ENCODE results near the gene IFNA7.
A peak's percentile ranks its signal among the peaks of the same experiment; 100 is the strongest.
"Not testable (repeated sequence)": the region's sequence is repeated elsewhere in the genome, so short reads cannot be mapped to it uniquely, and the experiment has no call there.

Gene IFNA7

GRCh38 chr9:21202105-21202504 is at the start of gene IFNA7:
Gene IFNA7, minus strand, starts transcription at chr9:21202205. Its CDS starts 40 bp downstream, at chr9:21202165.
- not testable (repeated sequence) for DNase-seq

DNA sequence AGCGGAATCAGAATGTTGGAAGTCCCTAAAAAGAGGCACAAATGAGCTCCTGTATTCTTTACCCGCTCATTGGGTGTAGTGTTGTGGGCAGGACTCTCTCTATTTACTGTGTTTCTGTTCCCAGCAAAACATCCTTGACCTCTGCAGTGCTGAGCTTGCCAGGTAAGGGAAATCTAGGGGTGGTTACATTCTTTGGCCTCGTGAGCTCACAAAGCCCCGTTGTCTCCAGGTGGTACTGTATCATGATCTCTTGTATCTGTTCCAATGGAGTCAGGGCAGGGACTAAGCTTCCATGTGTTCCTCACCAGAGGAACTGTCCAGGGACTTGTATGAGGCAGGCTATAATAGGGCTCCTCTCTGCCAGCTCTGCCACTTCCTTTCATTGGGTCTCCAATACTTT is 49.6 kb upstream of the IFNA7 start:
- no peak for DNase-seq

DNA sequence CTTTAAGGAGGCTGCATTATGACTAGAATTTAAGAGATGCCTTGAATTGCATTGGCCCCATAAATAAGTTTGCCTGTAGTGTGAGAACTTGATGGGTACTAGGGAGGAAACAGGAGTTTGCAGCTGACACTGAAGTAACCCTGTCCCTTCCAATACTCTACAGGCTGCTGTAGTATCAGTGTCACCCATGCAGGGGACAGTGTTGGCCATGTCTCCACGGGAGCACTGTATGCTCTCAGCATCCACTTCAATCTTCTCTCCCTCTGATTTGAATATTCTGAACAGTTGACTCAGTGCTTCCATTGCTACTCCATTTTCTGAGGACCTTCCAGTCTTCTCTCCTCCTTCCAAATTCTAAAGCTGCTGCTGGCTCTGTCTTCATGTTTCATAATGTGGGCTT is 49.2 kb upstream of the IFNA7 start:
- DNase-seq = no peak

GRCh38 chr9:21244836-21245235 is 42.8 kb upstream of the IFNA7 start:
- DNase-seq = peak; percentile 54 to 55

- DNase-seq = peak; percentile 54 to 57
Measured at GRCh38 chr9:21239911-21240310, 37.9 kb upstream of the IFNA7 start, which contains the start of gene IFNA14. Gene IFNA14, minus strand, starts transcription at chr9:21240005. Its CDS starts 70 bp downstream, at chr9:21239935.

- not testable (repeated sequence) for DNase-seq
Measured at GRCh38 chr9:21236360-21236714, 34.3 kb upstream of the IFNA7 start.

DNA sequence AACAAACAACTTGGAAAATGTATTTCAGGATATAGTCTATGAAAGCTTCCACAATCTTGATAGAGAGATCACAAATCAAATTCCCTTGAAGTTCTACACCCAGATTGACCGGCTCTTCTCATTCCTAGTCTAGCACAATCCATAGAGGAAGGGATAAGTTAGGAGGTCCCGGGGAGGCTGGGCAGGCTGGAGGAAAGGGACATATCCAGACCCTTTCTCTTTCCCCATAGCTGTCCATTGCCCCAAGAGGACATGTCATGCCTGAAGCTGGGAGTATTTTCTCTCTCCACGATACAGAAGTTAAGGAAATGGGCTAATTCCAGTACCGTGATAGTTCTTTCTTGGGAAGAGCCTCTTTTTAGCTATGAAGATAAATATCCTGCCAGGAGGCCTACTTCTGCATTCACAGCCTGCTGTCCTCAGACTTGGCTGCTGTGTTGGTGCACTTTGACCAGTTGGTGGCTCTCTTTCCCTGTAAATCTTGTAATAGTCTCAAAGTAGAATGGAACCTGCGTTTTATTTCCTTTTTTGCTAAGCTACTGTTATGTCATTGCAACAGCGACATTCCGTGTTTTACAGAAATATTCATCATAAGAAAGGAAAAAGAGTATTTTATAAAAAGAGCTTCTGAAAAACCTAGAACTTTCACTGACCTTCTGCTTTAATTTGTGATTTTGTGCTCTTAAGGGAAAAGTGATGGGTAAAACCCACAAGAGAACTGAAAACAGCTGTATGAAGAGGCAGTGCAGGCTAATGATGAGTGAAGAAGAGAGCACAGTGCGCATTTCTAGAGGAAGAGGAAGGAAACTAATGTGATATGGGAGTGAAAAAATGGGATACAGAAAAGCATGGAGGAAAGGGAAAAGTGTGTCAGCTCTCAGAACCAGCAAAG is 33.7 kb upstream of the IFNA7 start:
- peak; percentile 84 to 91 for DNase-seq

GRCh38 chr9:21234153-21234687 is 32.2 kb upstream of the IFNA7 start:
- no peak for DNase-seq

DNA sequence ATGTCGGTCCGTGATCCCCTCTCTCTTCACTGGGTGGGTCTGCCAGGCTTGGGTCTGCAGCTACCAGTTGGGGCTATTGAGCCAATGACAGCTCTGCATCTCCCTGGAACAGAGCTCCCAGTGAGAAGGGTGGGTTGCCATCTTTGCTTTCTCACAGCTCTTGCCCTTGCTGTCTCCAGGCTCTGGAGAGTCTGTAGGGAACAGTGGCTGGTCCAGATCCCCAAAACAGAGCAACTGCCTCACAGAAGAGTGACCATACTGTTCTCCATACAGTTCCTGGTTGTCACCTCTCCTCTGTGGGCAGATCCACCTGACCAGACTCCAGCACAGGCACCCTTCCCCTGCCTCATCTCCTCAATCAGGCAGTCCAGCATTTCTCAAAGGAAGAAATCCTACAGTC is 31.3 kb upstream of the IFNA7 start:
- no peak for DNase-seq

DNA sequence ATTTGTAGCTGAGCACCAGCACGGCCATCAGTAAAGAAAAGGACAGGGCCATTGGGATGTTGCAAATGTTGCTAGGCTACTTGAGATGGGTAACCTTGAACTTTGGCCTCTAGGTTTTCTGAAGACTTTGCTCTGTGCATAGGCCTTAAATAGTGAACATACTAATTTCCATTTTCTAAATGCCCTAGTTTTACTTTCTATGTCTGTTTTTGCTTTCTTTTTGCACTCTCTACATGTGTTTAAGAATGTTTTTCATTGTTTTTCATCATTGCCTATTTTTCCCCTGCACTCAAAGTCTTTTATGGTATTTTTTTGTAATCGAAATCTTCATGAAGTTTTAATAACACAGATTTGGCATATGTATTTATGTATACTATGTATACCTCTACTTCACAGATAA is 26.1 kb upstream of the IFNA7 start, which contains the start of gene IFNA17:
Gene IFNA17 (minus strand): TSS at position 101 of the 400 bp plus-strand sequence. CDS start 49 bp downstream, at position 52.
- no peak for DNase-seq

DNA sequence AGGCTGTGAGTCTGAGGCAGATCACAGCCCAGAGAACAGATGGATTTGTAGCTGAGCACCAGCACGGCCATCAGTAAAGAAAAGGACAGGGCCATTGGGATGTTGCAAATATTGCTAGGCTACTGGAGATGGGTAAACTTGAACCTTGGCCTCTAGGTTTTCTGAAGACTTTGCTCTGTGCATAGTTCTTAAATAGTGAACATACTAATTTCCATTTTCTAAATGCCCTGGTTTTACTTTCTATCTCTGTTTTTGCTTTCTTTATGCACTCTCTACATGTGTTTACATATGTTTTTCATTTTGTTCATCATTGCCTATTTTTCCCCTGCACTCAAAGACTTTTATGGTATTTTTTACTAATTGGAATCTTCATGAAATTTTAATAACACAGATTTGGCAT is 15.2 kb upstream of the IFNA7 start, which contains the start of gene IFNA16:
Gene IFNA16 (minus strand): TSS at position 101 of the 400 bp plus-strand sequence. CDS start 6 bp downstream, at position 95.
- DNase-seq = not testable (repeated sequence)

GRCh38 chr9:21213411-21214326 is 11.7 kb upstream of the IFNA7 start:
- not testable (repeated sequence) for DNase-seq

GRCh38 chr9:21212160-21212559 is 10.2 kb upstream of the IFNA7 start:
- not testable (repeated sequence) for DNase-seq

DNA sequence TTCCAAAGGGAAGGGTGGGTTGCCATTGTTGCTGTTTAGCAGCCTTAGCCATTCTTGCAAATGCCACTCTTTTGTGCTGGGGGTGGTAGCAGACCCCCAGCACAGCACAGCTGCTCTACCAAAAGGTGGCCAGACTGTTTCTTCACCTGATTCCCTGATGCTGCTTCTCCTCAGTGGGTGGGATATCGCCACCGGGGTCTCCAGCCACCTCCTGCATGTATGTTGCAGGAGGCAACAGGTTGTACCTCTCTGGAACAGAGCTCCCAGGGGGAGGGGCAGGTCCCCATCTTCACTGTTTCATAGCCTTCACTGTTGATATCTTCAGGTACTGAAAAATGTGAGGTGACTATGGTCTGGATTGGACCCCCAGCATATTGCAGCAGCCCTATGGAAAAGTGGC is 8.8 kb upstream of the IFNA7 start:
- DNase-seq = not testable (repeated sequence)

GRCh38 chr9:21210311-21210710 is 8.3 kb upstream of the IFNA7 start:
- no peak for DNase-seq

DNA sequence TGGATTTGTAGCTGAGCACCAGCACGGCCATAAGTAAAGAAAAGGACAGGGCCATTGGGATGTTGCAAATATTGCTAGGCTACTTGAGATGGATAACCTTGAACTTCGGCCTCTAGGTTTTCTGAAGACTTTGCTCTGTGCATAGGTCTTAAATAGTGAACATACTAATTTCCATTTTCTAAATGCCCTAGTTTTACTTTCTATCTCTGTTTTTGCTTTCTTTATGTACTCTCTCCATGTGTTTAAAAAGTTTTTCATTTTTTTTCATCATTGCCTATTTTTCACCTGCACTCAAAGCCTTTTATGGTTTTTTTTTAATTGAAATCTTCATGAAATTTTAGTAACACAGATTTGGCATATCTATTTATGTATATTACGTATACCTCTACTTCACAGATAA is 5.0 kb upstream of the IFNA7 start, which contains the start of gene IFNA10:
Gene IFNA10 (minus strand): TSS at position 101 of the 400 bp plus-strand sequence. CDS start 46 bp downstream, at position 55.
- DNase-seq = not testable (repeated sequence)

DNA sequence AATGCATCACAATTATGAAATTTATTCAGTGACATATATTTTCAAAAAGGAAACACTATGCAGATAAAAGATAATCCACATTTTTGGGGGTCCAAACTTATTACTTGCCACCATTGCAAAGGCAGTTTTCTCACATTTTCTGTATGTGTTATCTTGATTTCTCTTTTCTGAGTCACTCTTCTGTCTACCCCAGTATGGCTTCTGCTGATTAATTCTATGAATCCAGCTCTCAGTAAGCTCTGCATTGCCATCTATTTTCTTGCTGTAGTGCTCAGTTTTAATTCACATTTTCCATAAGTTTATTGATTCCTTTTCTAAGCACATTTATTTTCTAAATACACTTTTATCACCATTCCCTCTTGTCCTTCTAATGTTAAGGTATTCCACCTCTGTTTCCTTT is 3.2 kb upstream of the IFNA7 start:
- DNase-seq = no peak

GRCh38 chr9:21194867-21195776 is 6.9 kb downstream of the IFNA7 start:
- DNase-seq = peak; percentile 40

GRCh38 chr9:21187487-21187886 is 14.5 kb downstream of the IFNA7 start, which contains the start of gene IFNA4:
Gene IFNA4, minus strand, starts transcription at chr9:21187587. Its CDS starts 56 bp downstream, at chr9:21187531.
- not testable (repeated sequence) for DNase-seq

GRCh38 chr9:21182810-21183736 is 18.9 kb downstream of the IFNA7 start:
- peak; percentile 73 to 80 for DNase-seq

Data from AML-193 (cell line).